Measurements from ENCODE around the gene CREB5.

CREB5 gene

GRCh38 chr7:28724563-28724962 is 312.2 kb downstream of the CREB5 start:
- no peak for DNase-seq

DNA sequence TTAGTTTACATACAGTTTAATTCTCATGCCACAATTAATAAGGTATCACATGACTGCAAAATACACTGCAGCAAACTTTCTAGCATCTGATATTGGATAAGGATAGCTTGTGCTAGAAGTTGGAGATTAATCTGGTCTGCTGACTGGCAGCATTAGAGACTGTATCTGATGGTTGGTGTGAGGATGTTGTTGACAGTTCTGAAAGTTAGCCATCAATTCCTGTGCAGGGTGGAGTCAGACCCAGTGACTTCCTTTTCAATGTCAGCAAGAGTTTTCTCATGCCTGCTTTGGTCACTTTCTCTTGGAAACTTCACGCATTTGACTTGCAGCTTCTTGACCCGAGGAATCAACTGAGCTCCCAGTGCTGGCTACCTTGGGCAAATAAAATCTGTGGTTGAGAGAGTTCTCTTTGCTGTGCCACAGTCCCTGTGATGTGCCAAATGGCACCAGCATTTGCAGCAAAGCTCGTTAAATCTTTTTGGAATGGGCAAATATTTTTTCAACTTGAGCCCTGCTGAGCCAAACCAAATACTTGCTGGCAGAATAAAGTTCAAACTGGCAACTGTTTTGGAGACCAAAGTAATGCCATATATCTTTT is 312.8 kb downstream of the CREB5 start:
- DNase-seq = no peak

DNA sequence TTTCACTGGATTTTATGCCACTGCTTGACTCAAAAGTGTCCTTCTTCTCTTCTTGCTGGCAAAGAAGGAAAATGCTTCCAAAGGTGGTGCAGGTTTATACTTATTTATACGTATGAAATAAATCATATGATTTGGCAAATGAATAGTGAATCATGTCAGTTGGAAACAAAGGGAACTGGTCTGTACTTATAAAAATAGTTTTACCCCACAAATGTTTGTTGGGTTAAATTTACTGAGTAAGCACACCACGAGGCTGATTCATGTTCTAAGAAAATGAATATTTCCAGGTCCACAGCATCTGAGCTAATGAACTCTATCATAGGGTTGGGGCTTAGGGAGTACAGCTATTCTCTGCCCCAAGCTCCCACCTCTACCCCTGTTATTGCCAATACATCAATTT is 313.6 kb downstream of the CREB5 start:
- DNase-seq = no peak

DNA sequence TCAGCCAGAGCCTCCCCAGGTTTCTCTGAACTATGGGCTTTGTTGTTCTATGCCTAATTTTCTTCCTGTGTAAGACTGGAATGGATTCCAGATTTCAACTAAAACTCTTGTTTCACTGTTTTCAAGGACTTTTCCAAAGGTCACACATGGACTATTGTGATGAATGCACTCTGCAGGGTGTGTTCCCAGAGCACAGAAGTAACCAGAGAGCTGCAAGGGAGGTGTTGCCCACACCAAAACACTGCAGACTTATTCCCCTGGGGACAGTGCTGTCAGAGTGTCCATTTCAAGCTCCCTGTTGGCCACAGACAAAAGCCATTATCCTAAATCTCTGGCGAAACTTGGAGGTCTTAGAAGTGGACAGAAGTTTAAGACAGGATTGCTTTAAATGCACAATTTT is 314.2 kb downstream of the CREB5 start:
- DNase-seq = no peak

DNA sequence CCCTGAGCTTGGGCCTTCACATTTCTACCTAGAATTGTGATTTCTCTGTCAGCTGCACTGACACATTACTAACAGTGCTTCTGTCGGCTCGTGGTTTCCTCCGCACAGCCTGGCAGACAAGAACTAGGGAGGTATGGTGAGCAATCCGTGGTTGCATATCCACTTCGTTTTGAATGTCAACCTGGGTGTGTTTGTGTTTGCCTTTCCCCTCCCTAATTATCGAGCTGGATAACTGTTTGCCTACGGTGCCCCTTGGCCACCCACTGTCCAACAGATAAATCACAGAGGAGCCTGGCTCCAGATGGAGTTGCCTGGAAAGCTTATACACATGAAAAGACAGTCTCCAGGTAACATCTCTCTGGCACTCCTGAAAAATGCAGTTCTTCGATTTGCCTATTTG is 317.0 kb downstream of the CREB5 start:
- no peak for DNase-seq

- no peak for DNase-seq
Observed at GRCh38 chr7:28729727-28730126, 317.4 kb downstream of the CREB5 start.

DNA sequence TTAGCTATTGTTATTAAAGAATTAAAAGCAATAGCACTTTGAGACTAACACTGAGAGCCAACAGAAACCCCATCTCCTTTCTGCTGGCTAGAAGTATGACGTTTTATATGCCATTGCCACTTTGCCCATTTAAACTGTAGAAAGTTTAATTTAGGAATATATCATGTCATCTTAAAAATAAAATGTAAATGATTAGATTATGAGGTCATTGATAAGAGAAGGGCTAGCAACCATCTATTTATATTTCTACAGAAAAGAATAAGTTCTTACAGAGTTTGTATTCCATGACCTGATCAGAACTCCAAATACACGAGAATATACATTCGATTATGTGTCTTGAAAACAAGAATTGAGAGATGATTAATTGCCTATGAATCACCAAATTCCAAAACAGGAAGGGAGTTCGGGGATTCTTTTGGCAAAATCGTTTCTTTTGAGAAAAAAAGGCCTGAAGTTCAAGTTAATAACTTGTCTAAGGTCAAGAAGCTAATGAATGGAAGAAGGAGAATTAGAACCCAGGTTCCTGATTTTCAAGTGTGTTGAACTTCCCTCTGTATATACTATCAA is 318.9 kb downstream of the CREB5 start:
- no peak for DNase-seq

GRCh38 chr7:28732071-28732869 is 320.0 kb downstream of the CREB5 start:
- DNase-seq = no peak

GRCh38 chr7:28733035-28733434 is 320.7 kb downstream of the CREB5 start:
- no peak for DNase-seq

DNA sequence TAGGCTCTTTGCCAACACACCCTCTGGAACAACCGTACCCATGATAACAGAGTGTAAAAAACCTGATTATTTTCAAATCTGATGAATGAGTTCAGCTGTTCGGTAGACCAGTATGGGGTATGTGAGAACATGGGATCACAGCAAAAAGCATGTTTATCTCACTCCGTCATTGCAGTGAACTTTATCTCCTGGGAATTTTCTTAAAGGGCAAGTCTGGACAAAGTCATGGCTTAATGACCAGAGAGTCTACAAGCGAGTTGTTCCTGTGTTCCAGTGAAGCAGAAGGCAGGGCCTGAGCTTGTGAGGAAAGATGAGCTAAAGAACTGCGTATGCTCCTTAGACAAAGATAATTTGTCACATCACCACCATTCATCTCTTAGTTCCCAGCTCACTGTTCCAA is 326.1 kb downstream of the CREB5 start:
- DNase-seq = no peak

DNA sequence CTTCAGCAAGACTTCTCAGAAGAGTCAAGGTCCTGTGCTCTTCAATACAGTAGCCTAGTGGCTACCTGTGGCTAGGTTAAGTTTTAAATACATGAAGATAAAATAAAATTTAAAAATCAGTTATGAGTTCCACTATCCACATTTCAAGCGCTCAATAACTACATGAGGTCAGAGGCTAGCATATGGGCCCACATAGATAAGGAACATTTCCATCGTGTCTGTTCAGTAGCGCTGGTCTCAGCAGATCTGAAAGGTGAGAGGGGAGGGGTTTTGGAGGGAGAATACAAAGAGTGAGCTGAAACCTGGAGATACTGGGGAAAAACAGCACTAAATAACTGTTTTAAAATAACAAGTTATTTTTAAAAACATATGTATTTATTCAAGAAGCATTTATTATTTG is 326.8 kb downstream of the CREB5 start:
- no peak for DNase-seq

DNA sequence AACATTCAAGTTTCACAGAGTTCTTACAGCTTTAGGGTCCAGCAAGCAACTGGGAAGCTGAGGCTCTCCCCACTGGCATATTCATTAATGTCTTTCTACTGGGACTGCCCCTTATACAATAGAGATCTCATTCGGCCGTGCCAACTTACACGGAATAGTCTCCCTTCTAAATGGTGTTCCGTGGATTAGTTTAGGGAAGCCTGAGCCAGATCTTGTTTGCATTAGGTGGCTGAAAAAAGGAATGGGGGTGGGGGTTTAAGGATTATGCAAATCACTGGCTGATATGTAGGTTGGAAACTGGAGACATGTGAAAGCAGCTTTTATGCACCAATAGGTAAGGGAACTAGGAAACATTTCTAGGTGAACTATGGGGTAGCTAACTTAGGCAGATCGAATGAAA is 327.5 kb downstream of the CREB5 start:
- DNase-seq = no peak

- no peak for DNase-seq
Observed at GRCh38 chr7:28744951-28745350, 332.6 kb downstream of the CREB5 start.

DNA sequence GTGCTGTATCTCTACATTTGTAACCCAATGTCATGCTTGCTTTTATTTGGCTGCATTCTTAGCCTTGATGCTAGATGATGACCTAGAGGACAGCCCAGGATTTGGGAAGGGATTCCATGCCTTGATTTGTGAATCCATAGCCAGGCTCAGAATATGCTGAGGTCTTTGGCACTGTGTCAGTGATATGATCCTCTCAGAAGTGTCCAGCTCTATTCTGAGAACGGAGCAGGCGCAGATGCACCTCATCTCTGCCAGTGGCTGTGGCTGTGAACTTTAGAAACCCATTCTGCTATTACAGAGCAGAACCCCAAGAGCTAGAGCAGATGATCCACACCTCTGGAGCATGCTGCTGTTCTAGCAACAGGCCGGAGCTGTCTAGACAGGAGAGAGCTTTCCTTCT is 333.0 kb downstream of the CREB5 start:
- no peak for DNase-seq

DNA sequence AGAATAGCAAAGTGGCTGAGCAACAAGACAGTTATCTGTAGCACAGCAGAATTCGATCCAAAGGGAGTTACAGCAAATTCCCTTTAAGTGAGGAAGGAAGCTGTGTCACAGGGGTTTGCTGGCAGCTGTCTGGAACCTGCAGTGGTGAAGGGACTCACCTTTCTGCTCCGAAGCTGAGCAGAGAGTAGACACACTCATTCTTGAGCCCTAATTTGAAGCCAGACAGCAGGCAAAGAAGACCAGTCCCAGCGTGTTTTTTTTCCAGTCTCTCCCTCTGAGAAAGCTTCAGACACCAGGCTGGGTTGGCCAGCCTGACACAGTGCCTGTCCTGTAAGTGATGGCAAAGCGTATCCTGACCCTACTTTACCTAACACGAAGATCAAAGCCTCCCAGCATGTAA is 335.1 kb downstream of the CREB5 start:
- DNase-seq = no peak

DNA sequence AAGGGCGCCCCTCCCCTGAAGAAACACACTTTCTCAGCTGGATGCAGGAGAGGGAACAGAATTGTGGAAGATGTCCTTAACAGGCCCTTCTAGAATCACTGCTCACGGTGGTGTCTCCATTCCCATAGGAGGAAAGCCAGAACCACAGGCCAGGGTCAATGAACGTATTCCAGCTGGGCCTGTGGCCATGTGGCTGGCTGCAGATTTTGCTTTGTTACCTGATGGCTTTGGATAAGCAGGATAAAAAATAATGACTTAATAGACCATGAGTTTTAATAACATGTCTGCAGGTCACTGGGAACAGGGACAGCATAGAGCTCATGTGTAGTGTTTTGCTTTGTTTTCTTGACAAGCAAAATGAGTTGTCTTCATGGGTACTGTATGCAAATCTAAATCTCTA is 335.5 kb downstream of the CREB5 start:
- DNase-seq = no peak

DNA sequence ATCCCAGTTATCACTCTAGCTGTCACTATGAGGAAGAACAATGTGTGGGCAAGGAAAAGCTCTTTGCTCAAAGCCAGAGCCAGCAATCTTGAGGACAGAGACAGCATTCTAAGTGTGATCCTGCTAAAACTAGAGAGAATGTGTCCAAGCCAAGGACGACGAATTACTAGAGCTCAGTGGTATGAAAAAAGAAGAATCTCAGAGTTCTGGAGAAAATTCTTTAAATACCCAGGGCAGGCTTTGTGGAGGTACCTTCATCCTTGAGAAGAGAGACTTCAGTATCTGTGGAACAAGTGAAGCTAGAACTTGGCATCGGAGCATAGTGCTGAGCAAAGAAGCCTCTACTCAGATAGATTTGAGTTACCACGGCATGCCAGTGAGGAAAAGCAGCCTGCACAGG is 336.0 kb downstream of the CREB5 start:
- no peak for DNase-seq

DNA sequence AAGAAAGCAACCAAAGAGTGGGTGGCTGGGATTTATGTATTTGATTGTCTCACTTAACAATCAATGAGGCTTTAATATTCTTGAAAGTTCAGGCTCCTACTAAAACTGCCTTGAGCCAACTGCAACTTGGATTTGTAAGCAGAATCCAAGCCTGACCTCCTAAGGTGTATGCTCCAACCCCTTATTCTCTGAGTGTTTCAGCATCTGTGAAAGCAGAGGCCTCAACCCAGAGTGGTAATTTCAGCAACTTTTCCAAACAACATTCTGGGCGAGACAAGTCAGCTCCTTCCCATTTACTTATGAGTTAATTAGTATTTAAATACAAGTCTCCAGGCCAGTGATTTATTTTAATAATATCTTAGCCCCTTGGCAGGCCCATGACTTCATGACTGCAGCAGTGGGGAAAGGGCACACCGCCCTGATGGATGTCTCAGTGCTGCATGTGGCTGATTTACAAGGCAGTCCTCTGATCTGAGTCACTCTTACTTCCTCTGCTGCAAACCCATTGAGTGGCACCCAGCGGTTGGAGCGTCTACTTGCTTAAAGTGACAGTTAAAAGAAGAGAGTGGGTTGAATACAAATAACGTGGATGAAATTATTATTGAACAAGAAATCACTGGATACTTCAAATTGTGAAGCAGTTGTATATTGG is 336.7 kb downstream of the CREB5 start:
- no peak for DNase-seq

DNA sequence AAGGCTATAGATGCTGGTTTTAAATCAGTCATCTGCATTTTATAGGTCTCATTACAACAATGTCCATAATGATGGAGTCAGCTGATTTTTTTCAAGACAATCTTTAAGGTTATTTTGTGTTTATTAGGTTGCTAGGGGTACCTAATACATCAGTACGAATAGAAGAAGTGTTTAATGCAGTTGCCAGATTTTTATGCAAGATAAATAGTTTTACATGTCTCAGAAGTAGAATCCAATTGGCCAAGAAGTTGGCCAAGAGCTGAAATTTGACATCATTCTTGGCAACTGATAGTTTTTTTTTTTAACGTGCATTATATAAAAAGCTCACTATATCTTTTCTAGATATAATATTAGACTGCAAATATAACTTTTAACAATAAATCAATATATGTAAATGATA is 337.3 kb downstream of the CREB5 start:
- no peak for DNase-seq

DNA sequence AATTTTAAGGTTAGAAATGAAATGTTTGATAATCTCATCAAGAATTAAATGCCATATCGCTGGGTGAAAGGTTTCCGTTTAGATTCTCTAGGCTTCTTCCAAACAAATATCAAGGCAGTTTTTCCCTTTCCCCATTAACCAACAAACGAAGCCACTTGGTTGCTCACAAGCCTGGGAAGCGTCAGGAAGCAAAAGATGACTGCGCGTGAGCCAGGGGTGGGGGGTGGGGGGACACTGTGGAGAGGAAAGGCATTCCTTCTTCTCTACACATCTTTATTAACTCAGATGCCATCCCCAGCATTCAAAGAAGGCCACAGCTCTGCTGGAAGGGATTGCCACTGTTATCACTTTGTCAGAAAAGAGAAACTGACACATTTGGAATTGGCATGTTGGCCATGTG is 338.7 kb downstream of the CREB5 start:
- no peak for DNase-seq

GRCh38 chr7:28753613-28754012 is 341.3 kb downstream of the CREB5 start:
- no peak for DNase-seq

- DNase-seq = no peak
Observed at GRCh38 chr7:28754027-28754426, 341.7 kb downstream of the CREB5 start.

GRCh38 chr7:28754447-28754846 is 342.1 kb downstream of the CREB5 start:
- no peak for DNase-seq

GRCh38 chr7:28755255-28755654 is 342.9 kb downstream of the CREB5 start:
- no peak for DNase-seq
